ENCODE results near the gene HPS4.
"Not testable (repeated sequence)": the region's sequence is repeated elsewhere in the genome, so short reads cannot be mapped to it uniquely, and the experiment has no call there.

Gene HPS4

GRCh38 chr22:26483439-26484359 is at the start of gene HPS4, which contains the start of gene SRRD:
Gene HPS4 (minus strand): TSS chr22:26483783. CDS start chr22:26481762, 2,021 bp downstream.
Gene SRRD (plus strand): TSS chr22:26483877. CDS start chr22:26483891, 14 bp downstream.
- peak; percentile 71 for DNase-seq (ENCODE audit: low read depth)

DNA sequence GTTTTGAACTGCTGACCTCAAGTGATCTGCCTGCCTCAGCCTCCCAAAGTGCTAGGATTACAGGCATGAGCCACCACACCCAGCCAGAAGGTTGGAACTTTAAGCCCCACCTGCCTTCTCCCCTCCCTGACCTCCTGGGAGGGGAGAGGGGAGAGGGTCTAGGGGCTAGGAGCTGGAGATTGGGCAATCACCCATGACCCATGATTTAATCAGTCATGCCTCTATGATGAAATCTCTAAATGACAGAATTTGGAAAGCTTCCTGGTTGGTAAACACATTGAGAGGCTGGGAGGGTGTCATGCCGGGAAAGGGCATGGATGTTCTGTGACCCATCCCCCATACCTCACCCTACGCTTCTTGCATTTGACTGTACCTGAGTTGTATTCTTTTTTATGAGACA is 45.8 kb upstream of the HPS4 start:
- DNase-seq (ENCODE audit: low read depth): no peak

- DNase-seq (ENCODE audit: low read depth): not testable (repeated sequence)
Measured at GRCh38 chr22:26528518-26528917, 44.9 kb upstream of the HPS4 start.

DNA sequence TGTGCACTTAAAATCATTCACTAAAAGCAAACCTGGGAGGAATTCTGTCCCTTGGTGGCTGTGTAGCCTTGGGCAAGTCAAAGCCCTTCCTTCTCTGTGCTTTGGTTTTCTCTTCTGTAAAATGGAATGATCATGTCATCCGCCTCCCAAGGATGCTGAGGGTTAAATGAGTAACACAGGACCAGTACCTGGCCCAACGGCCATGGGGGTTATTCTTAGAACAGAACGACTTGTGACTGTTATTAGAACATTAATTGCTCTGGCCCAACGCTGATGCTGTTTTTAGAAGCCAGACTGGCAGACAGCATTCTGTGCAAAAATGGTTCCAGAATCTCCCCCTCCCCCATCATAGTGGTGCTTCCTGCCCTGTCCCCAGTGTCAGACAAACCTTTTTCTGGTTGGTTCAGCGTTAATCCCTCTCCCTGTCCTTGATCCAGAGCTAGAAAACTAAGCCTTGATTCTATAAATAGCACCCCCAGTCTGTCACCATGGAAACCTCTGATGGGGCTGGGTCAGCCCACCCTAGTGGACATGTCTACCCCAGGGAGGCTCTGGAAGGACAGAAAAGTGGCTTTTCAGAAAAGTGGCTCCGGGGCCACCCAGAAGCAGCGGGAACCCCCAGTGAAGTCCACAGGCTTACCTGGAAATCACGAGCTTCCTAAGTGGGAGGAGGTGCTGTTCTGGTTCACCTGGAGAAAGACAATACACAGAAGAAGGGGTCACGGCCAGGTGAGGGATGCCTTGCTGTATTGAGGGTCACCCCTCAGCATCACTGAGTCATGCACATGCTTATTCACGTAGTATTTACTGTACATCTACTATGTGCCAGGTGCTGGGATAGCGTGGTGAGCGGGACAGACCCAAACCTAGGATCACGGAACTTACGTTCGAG is 44.2 kb upstream of the HPS4 start:
- no peak for DNase-seq (ENCODE audit: low read depth)

DNA sequence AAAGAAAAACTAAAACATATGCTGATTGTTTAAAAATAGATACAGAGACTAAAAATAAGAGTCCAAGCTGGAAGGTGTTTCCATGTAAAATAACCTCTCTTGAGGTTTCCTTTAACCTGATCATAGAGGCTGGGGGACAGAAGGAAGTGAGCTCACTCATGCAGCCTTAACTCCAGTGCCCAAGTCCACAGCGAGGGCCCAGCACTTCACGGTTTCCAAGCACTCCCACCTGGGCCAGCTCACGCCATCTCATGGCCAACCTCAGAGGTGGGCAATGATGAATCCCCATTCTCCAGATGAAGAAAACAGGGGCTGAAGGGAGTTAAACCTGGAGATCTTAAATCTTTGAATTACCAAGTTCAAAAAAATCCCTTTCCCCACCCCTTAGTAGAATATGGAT is 43.6 kb upstream of the HPS4 start:
- DNase-seq (ENCODE audit: low read depth): no peak

GRCh38 chr22:26525946-26526564 is 42.5 kb upstream of the HPS4 start:
- no peak for DNase-seq (ENCODE audit: low read depth)

GRCh38 chr22:26524870-26525269 is 41.3 kb upstream of the HPS4 start:
- DNase-seq (ENCODE audit: low read depth): no peak

- no peak for DNase-seq (ENCODE audit: low read depth)
Measured at GRCh38 chr22:26522592-26522991, 39.0 kb upstream of the HPS4 start.

DNA sequence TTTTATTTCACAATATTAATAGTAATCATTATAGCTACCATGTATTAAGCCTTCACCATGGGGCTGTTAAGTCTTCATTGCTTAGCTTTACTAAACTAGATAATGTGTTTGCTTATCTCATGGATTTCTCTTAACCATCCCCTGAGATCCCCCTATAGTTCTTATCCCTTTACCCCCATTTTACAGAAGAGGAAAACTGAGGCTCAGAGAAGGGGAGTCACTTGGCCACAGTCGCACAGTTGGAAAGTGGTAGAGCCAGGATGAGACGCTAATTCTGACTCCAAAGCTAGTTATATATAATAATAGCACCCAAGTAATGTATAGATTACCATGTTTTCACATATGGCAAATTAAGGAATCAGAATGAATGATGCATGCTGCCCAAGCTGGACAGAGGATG is 38.4 kb upstream of the HPS4 start:
- DNase-seq (ENCODE audit: low read depth): no peak

DNA sequence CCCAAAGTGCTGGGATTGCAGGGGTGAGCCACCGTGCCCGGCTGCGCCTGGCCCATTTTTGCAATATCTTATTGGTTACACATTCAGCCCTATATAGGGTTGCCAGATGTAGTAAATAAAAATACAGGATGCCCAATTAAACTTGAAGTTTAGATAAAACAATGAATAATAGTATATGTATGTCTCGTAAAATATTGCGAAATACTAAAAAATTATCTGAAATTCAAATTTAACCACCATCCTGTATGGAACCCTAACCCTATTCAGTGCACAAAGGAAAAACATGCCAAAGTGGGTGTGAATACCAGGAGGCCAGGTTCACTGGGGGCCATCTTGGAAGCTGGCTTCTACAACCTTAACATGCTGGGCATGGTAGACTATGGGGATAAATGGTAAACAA is 33.8 kb upstream of the HPS4 start:
- DNase-seq (ENCODE audit: low read depth): no peak

- DNase-seq (ENCODE audit: low read depth): no peak
Measured at GRCh38 chr22:26516503-26516902, 32.9 kb upstream of the HPS4 start.

GRCh38 chr22:26515931-26516330 is 32.3 kb upstream of the HPS4 start:
- no peak for DNase-seq (ENCODE audit: low read depth)

DNA sequence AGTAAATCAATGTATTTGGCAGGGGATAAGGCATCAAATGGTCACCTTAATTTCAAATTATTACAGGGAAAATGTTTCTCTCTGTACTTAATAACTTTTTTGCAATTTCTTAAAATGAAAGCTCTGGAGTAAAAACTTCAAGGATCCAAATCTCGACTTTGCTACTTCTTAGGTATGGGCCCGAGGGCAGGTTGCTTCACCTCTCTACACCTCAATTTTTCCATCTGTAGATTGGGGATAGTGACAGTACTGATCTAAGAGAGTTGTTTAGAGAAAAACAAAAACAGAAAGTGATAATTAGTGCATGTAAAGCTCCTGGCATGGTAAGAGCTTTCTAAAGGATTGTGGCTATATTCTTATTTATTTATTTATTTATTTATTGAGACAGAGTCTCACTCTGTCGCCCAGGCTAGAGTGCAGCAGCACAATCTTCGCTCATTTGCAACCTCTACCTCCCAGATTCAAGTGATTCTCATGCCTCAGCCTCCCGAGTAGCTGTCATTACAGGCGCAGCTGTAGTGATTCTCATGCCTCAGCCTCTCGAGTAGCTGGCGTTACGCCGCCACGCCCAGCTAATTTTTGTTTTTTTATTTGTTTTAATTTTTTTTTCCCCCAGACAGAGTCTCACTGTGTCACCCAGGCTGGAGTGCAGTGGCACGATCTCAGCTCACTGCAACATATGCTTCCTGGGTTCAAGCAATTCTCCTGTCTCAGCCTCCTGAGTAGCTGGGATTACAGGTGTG is 31.0 kb upstream of the HPS4 start:
- DNase-seq (ENCODE audit: low read depth): no peak

DNA sequence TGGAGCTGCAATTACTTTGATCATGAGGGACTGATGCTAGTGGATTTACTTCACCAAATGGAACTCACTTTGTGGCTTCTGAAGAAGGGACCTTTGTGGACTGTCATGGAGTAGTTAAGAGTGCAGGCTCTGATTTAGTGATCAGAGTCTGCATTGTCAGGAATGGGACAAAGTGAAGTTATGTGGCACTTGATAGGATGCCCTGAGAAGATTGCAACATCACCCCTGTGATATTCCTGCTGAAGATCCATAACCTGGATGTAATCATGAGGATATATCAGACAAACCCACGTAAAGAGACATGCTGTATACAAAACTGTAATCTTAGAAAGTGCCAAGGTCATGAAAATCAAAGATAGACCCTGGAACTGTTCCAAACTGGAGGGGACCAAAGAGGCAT is 30.3 kb upstream of the HPS4 start:
- no peak for DNase-seq (ENCODE audit: low read depth)

DNA sequence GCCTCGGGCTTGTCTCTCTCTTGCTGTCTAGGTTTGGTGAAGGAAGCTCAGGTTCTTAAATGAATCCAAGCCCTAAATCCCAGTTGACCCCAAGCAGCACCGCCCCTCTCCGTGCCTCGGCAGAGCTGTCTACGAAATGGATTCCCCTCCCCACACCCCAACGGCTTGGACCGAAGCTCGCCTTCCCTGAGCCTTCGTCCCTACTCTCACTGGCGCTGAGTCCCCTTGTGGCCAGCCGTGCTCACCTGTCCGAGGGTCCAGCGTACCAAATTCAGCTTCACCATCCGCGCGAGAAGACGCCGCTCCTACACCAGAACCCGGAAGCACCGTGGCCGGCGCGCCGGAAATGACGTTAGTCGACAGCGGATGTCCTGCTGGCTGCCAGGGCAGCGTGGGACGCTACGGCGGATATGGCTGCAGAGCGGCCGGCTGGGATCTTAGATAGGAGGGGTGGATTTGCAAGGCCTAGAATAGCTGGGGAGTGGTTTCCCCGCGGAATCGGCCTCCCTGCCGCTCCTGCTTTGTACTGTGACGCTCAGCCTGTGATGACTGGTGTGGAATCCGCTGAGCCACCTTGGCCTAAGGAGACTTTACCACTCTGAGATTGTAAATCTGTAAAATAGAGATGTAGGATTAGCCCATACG is 28.7 kb upstream of the HPS4 start, which contains the start of gene TFIP11:
TFIP11 (minus strand) TSS at position 325 of the 645 bp plus-strand sequence. CDS start 2,201 bp downstream, outside the sequence.
- peak; percentile 66 for DNase-seq (ENCODE audit: low read depth)

DNA sequence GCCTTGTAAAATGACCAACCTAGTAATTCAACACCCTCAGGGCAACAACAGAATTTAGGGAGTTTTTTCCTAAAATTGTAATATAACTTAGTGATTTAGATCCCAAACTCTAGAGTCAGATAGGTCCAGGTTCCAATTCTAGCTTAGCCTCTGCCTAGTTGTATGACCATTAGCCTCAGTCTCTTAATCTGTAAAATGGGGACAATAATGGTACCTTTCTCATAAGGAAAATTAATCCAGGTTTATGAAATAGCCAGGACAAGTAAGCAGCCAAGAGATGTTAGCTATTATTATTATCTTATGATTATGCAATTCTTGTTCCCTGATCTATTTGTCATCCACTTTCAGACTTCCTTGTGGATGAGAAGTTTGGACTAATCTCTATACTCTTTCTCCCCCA is 24.6 kb upstream of the HPS4 start:
- DNase-seq (ENCODE audit: low read depth): no peak

- DNase-seq (ENCODE audit: low read depth): no peak
Measured at GRCh38 chr22:26503758-26504157, 20.2 kb upstream of the HPS4 start.

DNA sequence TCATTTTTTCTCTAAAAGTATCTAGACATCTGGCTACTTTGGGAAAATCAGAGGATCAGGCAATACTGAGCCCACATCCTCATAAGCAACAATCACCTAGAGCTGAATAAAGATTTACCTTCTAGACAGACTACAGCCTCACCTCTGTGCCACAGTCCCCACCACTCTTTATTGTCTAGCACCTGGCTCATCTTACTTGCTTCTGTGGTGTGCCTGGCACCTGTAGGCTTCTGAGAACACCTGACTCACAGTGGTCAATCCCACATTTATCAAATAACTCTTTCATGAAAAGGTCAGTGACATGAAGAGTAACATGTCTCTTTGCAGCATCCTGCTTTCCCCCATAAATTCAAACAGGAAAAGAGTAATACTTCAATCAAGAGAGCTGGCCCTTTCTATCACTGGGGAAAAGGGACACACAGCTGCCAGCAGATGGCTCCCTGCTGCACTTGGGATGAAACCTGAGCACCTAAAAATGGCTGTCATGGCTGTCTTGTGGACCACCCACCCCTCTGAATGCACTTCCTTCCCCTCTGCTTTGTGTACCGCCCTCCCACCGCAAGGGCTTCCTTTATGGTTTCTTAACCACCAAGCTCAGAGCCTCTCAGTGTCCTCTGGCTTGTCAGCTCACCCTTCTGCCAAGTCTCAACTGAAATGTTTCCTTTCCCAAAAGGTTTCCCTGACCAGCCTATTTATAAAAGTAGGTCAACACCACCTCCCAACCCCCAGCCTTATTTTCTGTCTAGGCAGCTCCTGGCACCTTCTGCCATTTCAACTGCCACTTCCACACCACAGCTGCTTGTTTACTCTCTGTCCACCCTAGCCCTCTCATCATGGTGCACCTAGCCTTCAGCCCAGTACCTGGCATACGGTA is 19.3 kb upstream of the HPS4 start:
- DNase-seq (ENCODE audit: low read depth): peak; percentile 16

DNA sequence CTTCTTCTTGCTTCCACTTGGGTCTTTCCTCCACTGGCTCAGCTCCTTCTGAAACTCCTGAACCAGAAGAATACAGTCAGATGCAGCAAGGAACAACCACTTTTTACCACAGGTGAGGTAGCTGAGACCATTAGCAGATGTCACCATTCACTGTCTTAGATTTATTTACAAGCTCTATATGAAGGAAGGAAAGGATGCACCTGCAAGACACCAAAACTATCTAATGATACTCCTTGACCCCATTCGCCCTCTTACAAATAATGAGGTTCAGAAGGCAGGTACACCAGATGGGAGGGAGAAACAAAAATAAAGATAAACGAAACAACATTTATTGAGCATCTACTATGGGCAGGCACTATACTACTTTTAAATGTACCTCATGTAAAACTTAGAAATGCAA is 18.4 kb upstream of the HPS4 start:
- no peak for DNase-seq (ENCODE audit: low read depth)

GRCh38 chr22:26499188-26499703 is 15.7 kb upstream of the HPS4 start:
- no peak for DNase-seq (ENCODE audit: low read depth)

Measured in fibroblast of the conjunctiva (primary cell).